GM19023 (cell line): ENCODE measurements around the gene VCX3B.
"Not testable (repeated sequence)": the region's sequence is repeated elsewhere in the genome, so short reads cannot be mapped to it uniquely, and the experiment has no call there.

Experiments
- ATAC-seq: cut with Tn5 transposase; IDR thresholded peaks from one replicate; pipeline ENCODE4 v1.9.1; 2021; ENCODE audit warnings: mild to moderate bottlenecking, moderate library complexity; ENCODE audit not compliant: unreplicated experiment

The VCX3B gene

GRCh38 chrX:8464530-8464929, at the start of gene VCX3B:
Gene VCX3B (plus strand): TSS chrX:8464830. CDS start chrX:8465451, 621 bp downstream.
- not testable (repeated sequence) for ATAC-seq

DNA sequence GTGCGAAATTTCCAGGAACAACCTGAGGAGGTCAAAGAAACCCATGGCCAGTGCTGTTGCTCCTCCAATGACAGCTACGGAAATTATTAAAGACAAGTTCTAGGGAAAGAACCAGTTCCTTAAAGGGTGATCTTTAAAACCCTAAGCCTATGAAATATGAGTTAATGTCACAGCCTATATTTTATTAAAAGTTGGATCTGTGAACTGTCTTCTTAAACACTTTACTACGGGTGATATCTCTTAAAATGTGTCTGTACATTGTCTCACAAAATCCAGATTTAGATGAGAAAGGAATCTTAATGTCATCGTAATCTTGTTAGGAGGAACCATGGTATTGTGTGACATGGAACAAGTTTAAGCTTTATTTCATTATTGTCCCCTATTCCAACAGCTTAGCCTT, 46.3 kb upstream of the VCX3B start:
- ATAC-seq = no peak

DNA sequence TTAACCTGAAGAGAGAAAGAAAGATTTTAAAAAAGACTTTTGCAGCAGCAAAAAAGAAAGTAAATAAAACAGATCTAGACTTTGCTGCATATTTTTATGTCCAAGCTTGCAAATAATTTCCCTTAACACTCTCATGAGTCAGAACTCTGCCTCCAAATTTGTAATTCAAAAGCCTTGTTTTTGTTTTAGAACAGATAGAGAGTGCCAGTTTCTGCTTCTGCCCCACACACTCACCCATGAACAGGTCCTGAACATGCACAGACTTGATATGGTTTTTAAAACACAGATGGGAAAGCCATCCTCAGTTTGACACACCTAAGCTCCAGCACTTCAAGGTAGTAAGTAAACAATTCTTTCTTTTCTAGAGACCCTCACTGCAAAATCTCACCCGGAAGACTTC, 39.7 kb upstream of the VCX3B start:
- no peak for ATAC-seq

- ATAC-seq = no peak
These were observed 34.9 kb upstream of the VCX3B start for GRCh38 chrX:8429692-8430249.

- ATAC-seq = no peak
These were observed 34.2 kb upstream of the VCX3B start for GRCh38 chrX:8430444-8430843.

- no peak for ATAC-seq
These were observed 32.2 kb upstream of the VCX3B start for GRCh38 chrX:8432396-8432795.

- no peak for ATAC-seq
These were observed 31.2 kb upstream of the VCX3B start for GRCh38 chrX:8433109-8434062.

DNA sequence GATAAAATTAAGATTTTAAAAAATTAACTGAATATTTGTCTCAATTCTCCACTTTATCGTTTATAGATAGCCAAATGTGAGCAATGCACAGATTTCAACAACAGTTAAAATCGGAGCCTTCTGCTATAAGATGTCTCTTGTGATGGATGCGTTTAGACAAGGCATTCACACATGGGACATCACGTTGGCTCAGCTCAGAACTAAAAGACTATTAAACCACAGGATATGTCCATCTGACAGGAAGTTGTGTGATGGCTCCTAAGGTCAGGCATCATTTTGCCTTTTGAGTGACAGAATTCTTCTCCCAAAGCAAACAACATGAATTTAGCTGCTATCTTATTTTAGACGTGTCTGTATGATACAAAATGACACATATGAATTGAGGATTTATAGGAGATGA, 17.3 kb upstream of the VCX3B start:
- no peak for ATAC-seq

DNA sequence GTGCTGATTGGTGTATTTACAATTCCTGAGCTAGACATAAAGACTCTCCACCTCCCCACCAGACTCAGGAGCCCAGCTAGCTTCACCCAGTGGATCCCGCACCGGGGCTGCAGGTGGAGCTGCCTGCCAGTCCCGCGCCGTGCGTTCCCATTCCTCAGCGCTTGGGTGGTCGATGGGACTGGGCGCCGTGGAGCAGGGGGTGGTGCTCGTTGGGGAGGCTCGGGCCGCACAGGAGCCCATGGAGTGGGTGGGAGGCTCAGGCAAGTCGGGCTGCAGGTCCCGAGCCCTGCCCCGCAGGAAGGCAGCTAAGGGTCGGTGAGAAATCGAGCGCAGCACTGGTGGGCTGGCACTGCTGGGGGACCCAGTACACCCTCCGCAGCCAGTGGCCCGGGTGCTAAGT, 12.3 kb upstream of the VCX3B start:
- ATAC-seq = not testable (repeated sequence)

- no peak for ATAC-seq
These were observed 11.0 kb upstream of the VCX3B start for GRCh38 chrX:8453611-8454010.

DNA sequence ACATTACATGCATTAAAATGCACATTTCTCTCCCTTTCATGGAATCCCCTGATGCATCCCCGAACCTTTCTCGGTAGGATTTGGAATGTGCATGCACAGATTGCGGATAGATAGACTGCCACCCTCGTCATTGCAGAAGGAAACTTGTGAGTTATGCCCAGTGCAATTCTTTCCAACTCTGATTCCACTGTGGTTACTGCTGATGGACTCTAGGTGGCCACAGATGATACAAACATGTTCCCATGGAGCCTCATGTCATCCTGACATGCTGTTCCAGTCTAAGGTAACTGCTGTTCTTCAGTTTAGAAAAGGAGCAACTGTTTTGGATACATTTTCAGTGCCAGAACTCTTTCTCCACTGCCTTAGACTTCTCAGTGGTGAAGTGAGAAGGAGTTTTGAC, 9.1 kb upstream of the VCX3B start:
- ATAC-seq = no peak

GRCh38 chrX:8462488-8462887, 2.1 kb upstream of the VCX3B start:
- ATAC-seq = no peak

- ATAC-seq = no peak
These were observed 19.8 kb downstream of the VCX3B start for GRCh38 chrX:8484360-8484949.

DNA sequence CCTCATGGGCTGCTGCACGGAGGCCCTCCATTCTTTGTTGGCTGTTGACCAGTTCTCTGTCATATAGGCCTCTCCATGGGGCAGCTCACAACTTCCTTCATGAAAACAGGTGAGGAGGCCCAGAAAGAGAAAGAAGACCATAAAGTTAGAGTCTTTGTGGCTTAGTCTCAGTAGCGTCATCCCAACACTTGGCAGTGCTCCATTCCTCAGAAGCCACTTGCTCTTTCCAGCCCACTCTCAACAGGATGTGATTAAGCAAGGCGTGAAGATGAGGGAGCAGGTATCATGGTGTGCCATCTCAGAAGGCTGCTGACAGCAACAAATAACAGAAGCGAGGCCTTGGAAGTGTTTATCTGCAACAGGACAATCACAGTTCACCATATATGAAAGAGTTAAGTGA, 30.4 kb downstream of the VCX3B start:
- not testable (repeated sequence) for ATAC-seq

DNA sequence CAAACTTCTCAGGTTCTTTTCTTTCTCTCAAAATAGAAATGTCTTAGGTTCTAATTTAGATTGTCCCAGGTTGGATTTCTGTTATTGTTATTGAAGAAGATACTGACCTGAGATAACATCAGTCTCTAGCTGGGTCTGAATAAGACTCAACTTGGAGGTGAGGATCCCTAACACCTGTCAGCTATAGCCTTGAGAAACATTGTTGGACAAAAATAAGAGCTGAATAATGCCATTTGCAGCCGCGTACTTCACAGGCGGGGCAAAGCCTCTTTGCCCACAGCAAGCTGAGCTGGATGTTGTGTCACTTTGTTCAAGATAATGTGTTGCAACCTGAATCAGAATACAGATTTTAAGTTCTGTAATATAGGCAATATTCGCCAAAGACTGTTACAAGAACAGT, 35.6 kb downstream of the VCX3B start:
- no peak for ATAC-seq

GRCh38 chrX:8502101-8502500, 37.5 kb downstream of the VCX3B start:
- ATAC-seq = not testable (repeated sequence)

DNA sequence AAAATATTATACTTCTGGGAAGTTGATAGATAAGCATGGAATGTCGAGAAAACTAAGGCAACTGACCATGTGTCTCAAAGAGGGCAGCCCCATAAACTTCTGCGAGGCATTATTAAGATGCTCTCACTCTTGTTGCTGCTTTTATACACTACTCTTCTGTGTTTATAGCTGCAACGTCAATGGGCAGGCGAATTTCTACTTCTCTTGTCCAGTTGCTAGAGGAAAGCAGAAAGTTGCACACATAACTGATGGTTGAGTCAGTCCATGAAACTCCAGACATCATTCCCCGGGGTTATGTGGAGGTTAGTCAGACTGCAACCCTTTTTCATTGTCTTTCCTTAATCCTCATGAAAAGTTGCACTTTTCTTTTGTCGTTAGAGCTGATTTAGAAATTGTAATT, 39.8 kb downstream of the VCX3B start:
- ATAC-seq = no peak
